Stimulated activated CD8-positive, alpha-beta memory T cell treated with anti-CD3 and anti-CD28 coated beads, Interleukin-7, amount 100 ng/mL, for 4 hours (primary cell): ENCODE results near the gene UBA1.
"Not testable (repeated sequence)": the region's sequence is repeated elsewhere in the genome, so short reads cannot be mapped to it uniquely, and the experiment has no call there.

Source experiments
- DNase-seq, 2 donors: peaks; one replicate each; pipeline ENCODE4 v3.0.0-alpha.2; 2020; ENCODE audit warnings: low read depth in 2 of 2

UBA1 gene

DNA sequence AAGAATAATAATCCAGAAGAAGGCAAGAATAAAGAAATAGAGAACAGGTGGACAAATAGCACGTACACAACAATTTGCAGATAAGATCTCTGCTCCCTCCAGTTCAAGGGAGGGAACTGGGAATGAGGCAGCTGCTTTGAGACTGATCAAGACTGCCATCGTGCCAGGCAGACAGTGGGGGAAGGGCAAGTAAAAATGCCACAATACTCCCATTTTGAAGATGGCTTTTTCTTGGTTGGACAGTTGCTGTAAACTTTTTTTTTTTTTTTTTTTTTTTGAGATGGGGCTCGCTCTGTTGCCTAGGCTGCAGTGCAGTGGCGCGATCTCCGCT lies 56.4 kb downstream of the UBA1 start:
- DNase-seq = no peak

DNA sequence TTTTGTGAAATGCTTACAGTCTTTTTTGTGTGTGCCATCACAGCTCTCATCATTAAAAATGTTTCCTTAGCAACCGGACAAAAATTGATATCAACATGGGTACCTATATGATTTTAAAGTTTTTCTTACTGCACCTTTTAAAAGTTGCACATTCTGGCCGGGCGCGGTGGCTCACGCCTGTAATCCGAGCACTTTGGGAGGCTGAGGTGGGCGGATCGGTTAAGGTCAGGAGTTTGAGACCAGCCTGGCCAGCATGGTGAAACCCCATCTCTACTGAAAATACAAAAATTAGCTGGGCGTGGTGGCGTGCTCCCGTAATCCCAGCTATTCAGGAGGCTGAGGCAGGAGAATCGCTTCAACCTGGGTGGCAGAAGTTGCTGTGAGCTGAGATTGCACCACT lies 64.0 kb downstream of the UBA1 start:
- not testable (repeated sequence) for DNase-seq
